A673 (cell line): ENCODE data around the gene C1orf167. TPM values are rescaled to one million over a fixed set of nuclear protein-coding genes. Genes with fewer than 3 reads are reported as not detected.

Experiments used
- BruUV-seq: library from RNA; stranded (reverse); fragments of 400-500 nt; replicated peaks from 2 replicates; lab custom pipeline; 2021; lab: Mats Ljungman, UMichigan
- CTCF ChIA-PET: fragments of 300-600 bp; sonication (Branson Sonifier 250); formaldehyde crosslinking; loops from one replicate; lab custom pipeline; 2022; ENCODE audit warnings: antibody characterized with exemption; lab: Charles Lee
- POLR2A ChIA-PET: fragments of 300-600 bp; sonication (Branson Sonifier 250); formaldehyde crosslinking; loops from one replicate; lab custom pipeline; 2022; ENCODE audit warnings: antibody characterized with exemption; ENCODE audit not compliant: low non-redundant PET; lab: Charles Lee
- DNase-seq: peaks from one replicate; pipeline ENCODE4 v3.0.0-alpha.2; 2015; ENCODE audit warnings: low spot score
- H3K27ac ChIP-seq: fragments of 200-600 bp; sonication (generic); 2 replicates; pipeline ENCODE4 v1.5.1; 2016; ENCODE audit warnings: mixed run types, low read depth, mild to moderate bottlenecking, mixed read lengths, antibody characterized with exemption, low read length; ENCODE audit not compliant: poor library complexity, severe bottlenecking
- H3K27me3 ChIP-seq: fragments of 200-600 bp; sonication (generic); replicated peaks from 2 replicates; pipeline ENCODE4 v1.6.1; 2017; ENCODE audit warnings: mixed run types, low read depth, mild to moderate bottlenecking, mixed read lengths, antibody characterized with exemption, low read length; ENCODE audit not compliant: insufficient read depth, poor library complexity
- H3K36me3 ChIP-seq: fragments of 200-600 bp; sonication (generic); 2 replicates; pipeline ENCODE4 v1.6.1; 2016; ENCODE audit warnings: mixed run types, mild to moderate bottlenecking, mixed read lengths, antibody characterized with exemption, low read length; ENCODE audit not compliant: insufficient read depth, poor library complexity, severe bottlenecking
- H3K4me1 ChIP-seq: fragments of 200-600 bp; sonication (generic); 2 replicates; pipeline ENCODE4 v1.6.1; 2017; ENCODE audit warnings: mixed run types, mild to moderate bottlenecking, mixed read lengths, antibody characterized with exemption, low read length; ENCODE audit not compliant: insufficient read depth, poor library complexity, severe bottlenecking
- H3K4me3 ChIP-seq: fragments of 200-600 bp; sonication (generic); 2 replicates; pipeline ENCODE4 v1.5.1; 2016; ENCODE audit warnings: low read depth, mixed run types, mild to moderate bottlenecking, mixed read lengths, low read length; ENCODE audit not compliant: poor library complexity, severe bottlenecking
- H3K9me3 ChIP-seq: fragments of 200-600 bp; sonication (generic); 2 replicates; pipeline ENCODE4 v1.6.1; 2016; ENCODE audit warnings: mixed run types, low read depth, mild to moderate bottlenecking, mixed read lengths, antibody characterized with exemption, low read length; ENCODE audit not compliant: poor library complexity, severe bottlenecking
- CTCF ChIP-seq: fragments of 300-800, 200-600 bp; sonication (generic); conservative IDR thresholded peaks from 2 replicates; pipeline ENCODE4 v1.5.1; 2017; ENCODE audit warnings: low read depth, mild to moderate bottlenecking, antibody characterized with exemption, low read length, moderate library complexity, mixed read lengths
- EZH2 ChIP-seq: fragments of 200-600 bp; sonication (generic); IDR thresholded peaks from 2 replicates; pipeline ENCODE4 v1.6.1; 2017; ENCODE audit warnings: borderline replicate concordance, low read depth, mild to moderate bottlenecking, mixed read lengths, antibody characterized with exemption, low read length; ENCODE audit not compliant: poor library complexity, severe bottlenecking
- intact Hi-C: fragments of 100-400 bp; cut with micrococcal nuclease; formaldehyde crosslinking; loops from one replicate; pipeline ENCODE4 v1.10.0; 2022; ENCODE audit not compliant: unreplicated experiment
- total RNA-seq: library from RNA; stranded (reverse); gene quantifications from 2 replicates; pipeline ENCODE4 v1.2.3, GENCODE V29; 2021

C1orf167 gene
- total RNA-seq, 1 experiment from 2014 or later: not detected

GRCh38 chr1:11741919-11742558 is 20.0 kb upstream of the C1orf167 start:
- Histone ChIP-seq H3K4me1 (peaks cover 2% of the 10 kb centered on the region), H3K9me3 (no peaks in the 10 kb centered on the region), H3K27me3 (no peaks in the 10 kb centered on the region), H3K27ac (no peak overlapping the region), H3K4me3 (no peak overlapping the region), H3K36me3 (no peaks in the 10 kb centered on the region)
- TF ChIP-seq EZH2 (no peak), CTCF (no peak)
- CTCF ChIA-PET: no interaction called here
- DNase-seq: no peak
- intact Hi-C loops: no loop called here
- POLR2A ChIA-PET: no interaction called here
- BruUV-seq: no TSS peak

DNA sequence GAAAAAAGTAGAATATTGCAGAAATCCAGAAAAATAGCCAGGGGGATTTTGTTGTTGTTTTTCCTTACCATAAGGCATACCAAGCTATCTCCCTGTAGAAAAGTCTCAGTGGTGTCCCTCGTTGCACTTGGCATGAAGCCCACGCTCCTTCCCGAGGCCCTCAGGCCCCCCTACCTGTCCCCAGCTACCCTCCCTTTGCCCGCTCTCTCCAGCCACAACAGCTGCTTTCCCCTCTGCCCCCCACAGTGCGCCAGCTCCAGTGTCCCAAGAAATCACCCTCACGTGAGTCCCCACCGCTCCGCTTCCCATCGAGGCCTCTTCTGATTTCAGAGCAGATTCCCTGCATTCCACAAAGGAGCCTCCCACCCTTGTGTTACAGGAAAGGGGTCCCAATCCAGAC is 17.7 kb upstream of the C1orf167 start:
- CTCF ChIA-PET: no interaction called here
- Histone ChIP-seq H3K4me3 (no peak overlapping the region), H3K9me3 (no peaks in the 10 kb centered on the region), H3K27me3 (no peaks in the 10 kb centered on the region), H3K4me1 (no peaks in the 10 kb centered on the region), H3K36me3 (no peaks in the 10 kb centered on the region), H3K27ac (no peak overlapping the region)
- POLR2A ChIA-PET: no interaction called here
- no peak for DNase-seq
- intact Hi-C loops: no loop called here
- TF ChIP-seq CTCF (no peak), EZH2 (no peak)
- BruUV-seq: no TSS peak

GRCh38 chr1:11746092-11746491 is 15.9 kb upstream of the C1orf167 start:
- Histone ChIP-seq H3K27me3 (no peaks in the 10 kb centered on the region), H3K36me3 (no peaks in the 10 kb centered on the region), H3K9me3 (no peaks in the 10 kb centered on the region), H3K4me1 (no peaks in the 10 kb centered on the region), H3K27ac (no peak overlapping the region), H3K4me3 (no peak overlapping the region)
- ChIA-PET CTCF (no interaction called here), POLR2A (no interaction called here)
- no peak for TF ChIP-seq CTCF
- no peak for TF ChIP-seq EZH2
- intact Hi-C loops: no loop called here
- no TSS peak for BruUV-seq
- DNase-seq: no peak
